ENCODE results near the gene PTPN12.

PTPN12 gene

DNA sequence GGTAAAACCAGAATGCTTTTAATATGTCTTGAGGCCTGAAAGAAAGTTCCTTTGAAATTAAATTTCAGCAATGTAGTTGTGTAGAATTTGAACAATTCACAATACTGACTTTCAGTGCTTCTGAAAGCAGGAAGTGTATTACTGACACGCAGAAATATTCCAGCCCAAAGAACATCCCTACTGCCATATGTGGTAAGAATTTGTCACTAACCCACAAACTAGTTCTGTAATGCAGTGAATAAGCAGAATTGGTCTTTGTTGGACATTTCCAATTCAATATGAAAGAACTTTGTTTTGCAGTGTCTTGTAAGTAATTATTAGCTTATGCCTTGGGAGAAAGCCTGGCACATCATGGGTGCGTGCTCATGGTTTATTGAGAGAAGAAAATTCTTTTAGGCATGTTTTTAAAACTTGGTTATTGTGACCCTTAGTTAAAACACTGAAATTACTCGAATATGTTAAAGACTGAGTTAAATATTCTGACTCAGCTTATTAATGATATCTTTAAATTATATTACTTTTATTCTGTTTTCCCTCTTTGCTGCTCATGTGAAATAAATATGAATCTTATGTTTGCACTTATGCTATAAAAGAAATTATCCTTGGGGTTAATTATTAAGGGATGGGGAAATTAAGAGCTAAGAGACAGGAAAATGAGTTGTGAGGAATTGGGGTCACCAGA lies 33.4 kb downstream of the PTPN12 start:
- Histone ChIP-seq H3K36me3 (ENCODE audit: control insufficient read depth, insufficient read depth, low read length) (no peaks in the 10 kb centered on the region), H3K4me2 (ENCODE audit: low read length) (no peak overlapping the region), H3K9ac (no peak overlapping the region), H3K4me1 (no peaks in the 10 kb centered on the region), H3K79me2 (peaks cover 2% of the 10 kb centered on the region), H3K27me3 (ENCODE audit: control insufficient read depth, insufficient read depth, low read length) (no peaks in the 10 kb centered on the region), H3K4me3 (ENCODE audit: low read depth, low read length) (no peak overlapping the region), H2AFZ (no peak overlapping the region), H3K27ac (no peak overlapping the region), H3K9me3 (ENCODE audit: control insufficient read depth, low read length) (no peaks in the 10 kb centered on the region)
- TF ChIP-seq CTCF (IDR thresholded peaks at IDR 0.05), result no peak

- Histone ChIP-seq H3K4me3 (ENCODE audit: low read depth, low read length) (no peak overlapping the region), H3K79me2 (peaks cover 2% of the 10 kb centered on the region), H3K9me3 (ENCODE audit: control insufficient read depth, low read length) (no peaks in the 10 kb centered on the region), H3K4me1 (no peaks in the 10 kb centered on the region), H3K27me3 (ENCODE audit: control insufficient read depth, insufficient read depth, low read length) (no peaks in the 10 kb centered on the region), H3K36me3 (ENCODE audit: control insufficient read depth, insufficient read depth, low read length) (no peaks in the 10 kb centered on the region), H2AFZ (no peak overlapping the region), H3K4me2 (ENCODE audit: low read length) (no peak overlapping the region), H3K9ac (no peak overlapping the region), H3K27ac (no peak overlapping the region)
- no peak for TF ChIP-seq CTCF (IDR thresholded peaks at IDR 0.05)
Observed at GRCh38 chr7:77571801-77572200, 34.7 kb downstream of the PTPN12 start.

GRCh38 chr7:77575187-77575586 lies 38.1 kb downstream of the PTPN12 start:
- no peaks in the 10 kb centered on the region for H3K27me3 ChIP-seq (ENCODE audit: control insufficient read depth, insufficient read depth, low read length)
- no peaks in the 10 kb centered on the region for H3K9me3 ChIP-seq (ENCODE audit: control insufficient read depth, low read length)
- no peak overlapping the region for H3K4me3 ChIP-seq (ENCODE audit: low read depth, low read length)
- H3K27ac ChIP-seq, result no peak overlapping the region
- no peaks in the 10 kb centered on the region for H3K36me3 ChIP-seq (ENCODE audit: control insufficient read depth, insufficient read depth, low read length)
- H3K4me2 ChIP-seq (ENCODE audit: low read length), result no peak overlapping the region
- H2AFZ ChIP-seq, result no peak overlapping the region
- TF ChIP-seq CTCF (IDR thresholded peaks at IDR 0.05), result no peak
- no peaks in the 10 kb centered on the region for H3K79me2 ChIP-seq
- no peak overlapping the region for H3K9ac ChIP-seq
- no peaks in the 10 kb centered on the region for H3K4me1 ChIP-seq

DNA sequence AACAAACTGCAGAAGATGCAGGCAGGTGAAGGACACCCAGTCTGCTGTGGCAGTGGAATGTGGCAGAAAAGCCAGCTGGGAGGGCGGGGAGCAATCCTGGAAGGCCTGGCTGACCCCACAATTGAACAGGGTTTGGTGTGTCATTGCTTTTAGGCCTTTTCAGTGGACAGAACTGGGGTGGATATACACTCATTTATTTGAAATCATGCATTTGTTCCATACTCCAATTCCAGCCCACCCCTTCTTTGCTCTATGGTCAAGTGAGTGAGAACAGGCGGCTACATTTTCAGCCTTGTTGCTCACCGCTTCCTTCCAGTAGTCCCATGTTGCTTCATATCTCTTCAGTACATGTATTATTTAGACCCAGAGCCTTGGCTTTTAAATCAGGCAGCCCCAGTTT lies 39.8 kb downstream of the PTPN12 start:
- Histone ChIP-seq H3K9ac (no peak overlapping the region), H3K9me3 (ENCODE audit: control insufficient read depth, low read length) (no peaks in the 10 kb centered on the region), H3K27me3 (ENCODE audit: control insufficient read depth, insufficient read depth, low read length) (no peaks in the 10 kb centered on the region), H3K4me1 (no peaks in the 10 kb centered on the region), H3K4me2 (ENCODE audit: low read length) (no peak overlapping the region), H3K36me3 (ENCODE audit: control insufficient read depth, insufficient read depth, low read length) (no peaks in the 10 kb centered on the region), H2AFZ (no peak overlapping the region), H3K4me3 (ENCODE audit: low read depth, low read length) (no peak overlapping the region), H3K27ac (no peak overlapping the region), H3K79me2 (no peaks in the 10 kb centered on the region)
- no peak for TF ChIP-seq CTCF (IDR thresholded peaks at IDR 0.05)

DNA sequence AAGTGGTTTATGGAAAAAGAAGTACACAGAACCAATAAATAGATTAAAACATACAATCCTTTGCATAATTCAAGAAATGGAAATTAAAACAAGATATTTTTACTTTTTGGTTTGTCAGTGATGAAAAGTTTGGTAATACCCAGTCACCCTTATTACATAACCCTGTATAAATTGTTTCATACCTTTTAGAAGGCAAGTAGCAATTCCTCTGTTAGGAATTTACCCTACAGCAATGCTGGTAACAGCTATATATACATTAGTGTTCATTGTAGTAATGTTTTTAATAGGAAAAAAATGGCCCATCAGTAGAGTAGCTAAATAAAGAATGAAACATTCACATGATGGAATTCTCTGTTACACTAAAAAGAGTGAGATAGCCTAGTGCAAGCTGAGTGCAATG lies 42.7 kb downstream of the PTPN12 start:
- Histone ChIP-seq H3K4me2 (ENCODE audit: low read length) (no peak overlapping the region), H3K4me3 (ENCODE audit: low read depth, low read length) (no peak overlapping the region), H3K36me3 (ENCODE audit: control insufficient read depth, insufficient read depth, low read length) (no peaks in the 10 kb centered on the region), H3K9ac (no peak overlapping the region), H3K27me3 (ENCODE audit: control insufficient read depth, insufficient read depth, low read length) (no peaks in the 10 kb centered on the region), H3K79me2 (no peaks in the 10 kb centered on the region), H3K27ac (no peak overlapping the region), H2AFZ (no peak overlapping the region), H3K9me3 (ENCODE audit: control insufficient read depth, low read length) (no peaks in the 10 kb centered on the region), H3K4me1 (no peaks in the 10 kb centered on the region)
- no peak for TF ChIP-seq CTCF (IDR thresholded peaks at IDR 0.05)
